Body of pancreas (tissue), 4 donors: Measurements from ENCODE around the gene TMEM107.

Source experiments
- POLR2A ChIP-seq, 3 donors: fragments of 450-650 bp; IDR thresholded peaks; one replicate each; pipeline ENCODE4 v1.6.1; 2016; ENCODE audit warnings: antibody characterized with exemption in 3 of 3, mild to moderate bottlenecking in 2 of 3
- TF ChIP-seq, protein P1 (sequence below), 7 experiments: fragments of 450-650 bp in 4 of 7; fragments of 200-600 bp in 3 of 7; sonication (generic) in 3 of 7; IDR thresholded peaks; one replicate each; pipeline ENCODE4 v1.5.1; 2016 to 2019; ENCODE audit warnings: antibody characterized with exemption in 7 of 7

DNA sequence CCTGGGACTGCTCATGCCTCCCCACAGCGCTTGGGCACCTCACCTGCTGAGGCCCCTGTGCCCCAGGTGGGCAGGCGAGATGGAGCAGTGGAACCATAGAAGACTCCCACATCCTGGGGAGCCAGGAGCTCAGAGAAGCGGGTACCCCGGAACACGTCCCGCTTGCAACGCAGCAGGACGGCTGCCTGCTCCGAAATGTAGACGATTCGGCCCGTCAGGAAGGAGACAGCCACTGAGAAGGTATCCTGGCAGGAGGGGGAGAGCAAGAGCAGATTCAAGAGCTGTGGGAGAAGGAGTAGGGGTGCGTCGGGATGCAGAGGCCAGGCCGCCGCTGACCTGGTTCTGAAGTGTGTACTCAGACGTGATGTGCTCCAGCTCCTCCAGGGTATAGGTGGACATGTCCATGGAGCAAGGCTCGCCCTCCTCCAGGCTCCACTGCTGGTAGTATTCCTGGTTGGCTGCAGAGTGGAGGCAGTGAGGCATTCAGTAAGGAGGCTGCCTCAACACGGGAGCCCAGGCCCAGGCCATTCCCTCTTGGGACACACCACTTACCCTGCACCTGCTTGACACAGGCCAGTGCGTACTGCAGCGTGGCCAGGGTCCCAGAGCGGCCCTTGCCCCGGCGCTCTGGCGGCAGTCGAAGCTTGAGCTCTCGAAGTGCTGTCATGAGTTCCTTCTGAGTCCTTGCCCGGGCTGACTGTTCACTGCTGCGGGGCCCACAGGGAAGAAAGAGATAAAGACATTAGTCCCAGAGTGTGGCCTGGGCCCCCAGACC is 26.6 kb downstream of the TMEM107 start:
- TF ChIP-seq, protein P1, sequence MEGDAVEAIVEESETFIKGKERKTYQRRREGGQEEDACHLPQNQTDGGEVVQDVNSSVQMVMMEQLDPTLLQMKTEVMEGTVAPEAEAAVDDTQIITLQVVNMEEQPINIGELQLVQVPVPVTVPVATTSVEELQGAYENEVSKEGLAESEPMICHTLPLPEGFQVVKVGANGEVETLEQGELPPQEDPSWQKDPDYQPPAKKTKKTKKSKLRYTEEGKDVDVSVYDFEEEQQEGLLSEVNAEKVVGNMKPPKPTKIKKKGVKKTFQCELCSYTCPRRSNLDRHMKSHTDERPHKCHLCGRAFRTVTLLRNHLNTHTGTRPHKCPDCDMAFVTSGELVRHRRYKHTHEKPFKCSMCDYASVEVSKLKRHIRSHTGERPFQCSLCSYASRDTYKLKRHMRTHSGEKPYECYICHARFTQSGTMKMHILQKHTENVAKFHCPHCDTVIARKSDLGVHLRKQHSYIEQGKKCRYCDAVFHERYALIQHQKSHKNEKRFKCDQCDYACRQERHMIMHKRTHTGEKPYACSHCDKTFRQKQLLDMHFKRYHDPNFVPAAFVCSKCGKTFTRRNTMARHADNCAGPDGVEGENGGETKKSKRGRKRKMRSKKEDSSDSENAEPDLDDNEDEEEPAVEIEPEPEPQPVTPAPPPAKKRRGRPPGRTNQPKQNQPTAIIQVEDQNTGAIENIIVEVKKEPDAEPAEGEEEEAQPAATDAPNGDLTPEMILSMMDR (IDR thresholded peaks at IDR 0.05), result no peak
- no peak for TF ChIP-seq POLR2A (IDR thresholded peaks at IDR 0.05)
